Fibroblast of mammary gland (primary cell): ENCODE results near the gene TGM4.
A peak's percentile ranks its signal among the peaks of the same experiment; 100 is the strongest.

Experiments
- DNase-seq: peaks from one replicate; pipeline ENCODE4 v3.0.0-alpha.2; 2010; ENCODE audit warnings: low read depth
- H3K4me3 ChIP-seq: 2 replicates; pipeline ENCODE4 v1.5.1; 2011; ENCODE audit warnings: low read depth, mild to moderate bottlenecking, low read length, moderate library complexity; ENCODE audit not compliant: control insufficient read depth
- CTCF ChIP-seq: conservative IDR thresholded peaks from 2 replicates; pipeline ENCODE4 v1.5.1; 2011; ENCODE audit warnings: low read depth, low read length, inconsistent platforms; ENCODE audit not compliant: control insufficient read depth, insufficient read depth

TGM4 gene

GRCh38 chr3:44907612-44908011 lies 33.2 kb downstream of the TGM4 start:
- DNase-seq, result no peak
- no peak for TF ChIP-seq CTCF
- no peak overlapping the region for H3K4me3 ChIP-seq

GRCh38 chr3:44909063-44909462 lies 34.7 kb downstream of the TGM4 start:
- DNase-seq, result no peak
- TF ChIP-seq CTCF, result no peak
- H3K4me3 ChIP-seq, result no peak overlapping the region

GRCh38 chr3:44910693-44911092 lies 36.3 kb downstream of the TGM4 start:
- TF ChIP-seq CTCF, result no peak
- no peak overlapping the region for H3K4me3 ChIP-seq
- DNase-seq, result no peak

GRCh38 chr3:44913868-44914468 lies 39.6 kb downstream of the TGM4 start:
- peak; percentile 92 for TF ChIP-seq CTCF

GRCh38 chr3:44914936-44915335 lies 40.5 kb downstream of the TGM4 start:
- no peak for DNase-seq
- TF ChIP-seq CTCF, result peak; percentile 40
- no peak overlapping the region for H3K4me3 ChIP-seq

More at GRCh38 chr3:44913868-44914468, 39.6 kb downstream of the TGM4 start:
- no peak overlapping the region for H3K4me3 ChIP-seq
- DNase-seq, result peak; percentile 80

- no peak overlapping the region for H3K4me3 ChIP-seq
- peak; percentile 2 for TF ChIP-seq CTCF
- DNase-seq, result peak; percentile 39
These were observed 41.5 kb downstream of the TGM4 start for GRCh38 chr3:44915702-44916438.
